ENCODE data around the gene PZP. TPM values are rescaled to one million over a fixed set of nuclear protein-coding genes. Genes with fewer than 3 reads are reported as not detected.

Gene PZP
- total and polyA plus RNA-seq, 2 of the 13 experiments (the other 11 are each of a cell fraction or from before 2014, with no cell fraction given) = 0.07 to 0.89 TPM

GRCh38 chr12:9115731-9116559 lies 92.2 kb downstream of the PZP start, which contains the start of gene A2M (continued):
- peak; percentile 100 for TF ChIP-seq AFF4 (CRISPR knock-in tag; IDR thresholded peaks at IDR 0.05)
- TF ChIP-seq TCF7L2 (IDR thresholded peaks at IDR 0.05; ENCODE audit: low read depth, low read length) = peak; percentile 27; the same call in 1 of the 2 replicates
- no peak; the same call in 1 of the 2 replicates for TF ChIP-seq ZNF460 (CRISPR knock-in tag; IDR thresholded peaks at IDR 0.05; ENCODE audit: borderline replicate concordance)
- TF ChIP-seq ZSCAN21 (CRISPR knock-in tag; IDR thresholded peaks at IDR 0.05; ENCODE audit: borderline replicate concordance) = peak; percentile 54; the same call in 1 of the 2 replicates
- TF ChIP-seq, protein P1, sequence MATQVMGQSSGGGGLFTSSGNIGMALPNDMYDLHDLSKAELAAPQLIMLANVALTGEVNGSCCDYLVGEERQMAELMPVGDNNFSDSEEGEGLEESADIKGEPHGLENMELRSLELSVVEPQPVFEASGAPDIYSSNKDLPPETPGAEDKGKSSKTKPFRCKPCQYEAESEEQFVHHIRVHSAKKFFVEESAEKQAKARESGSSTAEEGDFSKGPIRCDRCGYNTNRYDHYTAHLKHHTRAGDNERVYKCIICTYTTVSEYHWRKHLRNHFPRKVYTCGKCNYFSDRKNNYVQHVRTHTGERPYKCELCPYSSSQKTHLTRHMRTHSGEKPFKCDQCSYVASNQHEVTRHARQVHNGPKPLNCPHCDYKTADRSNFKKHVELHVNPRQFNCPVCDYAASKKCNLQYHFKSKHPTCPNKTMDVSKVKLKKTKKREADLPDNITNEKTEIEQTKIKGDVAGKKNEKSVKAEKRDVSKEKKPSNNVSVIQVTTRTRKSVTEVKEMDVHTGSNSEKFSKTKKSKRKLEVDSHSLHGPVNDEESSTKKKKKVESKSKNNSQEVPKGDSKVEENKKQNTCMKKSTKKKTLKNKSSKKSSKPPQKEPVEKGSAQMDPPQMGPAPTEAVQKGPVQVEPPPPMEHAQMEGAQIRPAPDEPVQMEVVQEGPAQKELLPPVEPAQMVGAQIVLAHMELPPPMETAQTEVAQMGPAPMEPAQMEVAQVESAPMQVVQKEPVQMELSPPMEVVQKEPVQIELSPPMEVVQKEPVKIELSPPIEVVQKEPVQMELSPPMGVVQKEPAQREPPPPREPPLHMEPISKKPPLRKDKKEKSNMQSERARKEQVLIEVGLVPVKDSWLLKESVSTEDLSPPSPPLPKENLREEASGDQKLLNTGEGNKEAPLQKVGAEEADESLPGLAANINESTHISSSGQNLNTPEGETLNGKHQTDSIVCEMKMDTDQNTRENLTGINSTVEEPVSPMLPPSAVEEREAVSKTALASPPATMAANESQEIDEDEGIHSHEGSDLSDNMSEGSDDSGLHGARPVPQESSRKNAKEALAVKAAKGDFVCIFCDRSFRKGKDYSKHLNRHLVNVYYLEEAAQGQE (IDR thresholded peaks at IDR 0.05; ENCODE audit: borderline replicate concordance in 1 of 2, low read depth in 1 of 2, low read length in 2 of 2) = peak in 1 of 2 experiments; percentile 83; a peak in 1 of 4 replicates
- peak; percentile 76 for TF ChIP-seq ZBTB26 (CRISPR knock-in tag; IDR thresholded peaks at IDR 0.05; ENCODE audit: borderline replicate concordance)
- peak; percentile 85 for TF ChIP-seq ZNF331 (CRISPR knock-in tag; IDR thresholded peaks at IDR 0.05)
- TF ChIP-seq HHEX (CRISPR knock-in tag; IDR thresholded peaks at IDR 0.05) = peak; percentile 40; the same call in 1 of the 2 replicates
- TF ChIP-seq ZSCAN30 (CRISPR knock-in tag; IDR thresholded peaks at IDR 0.05) = 0 out of 2 replicates have a peak, but pooled peaks have one; percentile 32
- peak; percentile 92; the same call in 1 of the 2 replicates for TF ChIP-seq TSC22D2 (CRISPR knock-in tag; IDR thresholded peaks at IDR 0.05; ENCODE audit: borderline replicate concordance)
- TF ChIP-seq SP5 (CRISPR knock-in tag; IDR thresholded peaks at IDR 0.05; ENCODE audit: borderline replicate concordance, low read depth) = peak; percentile 82
- TF ChIP-seq CREB3 (CRISPR knock-in tag; IDR thresholded peaks at IDR 0.05) = no peak
- peak; percentile 95 for TF ChIP-seq TGIF2 (CRISPR knock-in tag; IDR thresholded peaks at IDR 0.05)
- peak; percentile 73 for TF ChIP-seq POGZ (CRISPR knock-in tag; IDR thresholded peaks at IDR 0.05)
- TF ChIP-seq XRCC5 (optimal IDR thresholded peaks at IDR 0.05; ENCODE audit: low read length) = peak; percentile 29
- peak; percentile 61; the same call in 1 of the 2 replicates for TF ChIP-seq ZNF264 (CRISPR knock-in tag; IDR thresholded peaks at IDR 0.05)
